D341Med (cell line): Measurements from ENCODE around the gene RREB1.

Experiments used
- DNase-seq: peaks from one replicate; pipeline ENCODE4 v3.0.0; 2012; ENCODE audit warnings: low spot score

RREB1 gene

GRCh38 chr6:7193122-7193521 lies 85.4 kb downstream of the RREB1 start:
- DNase-seq: no peak

- DNase-seq: no peak
Observed at GRCh38 chr6:7194657-7195056, 86.9 kb downstream of the RREB1 start.

- DNase-seq: no peak
Observed at GRCh38 chr6:7195339-7196018, 87.7 kb downstream of the RREB1 start.

- DNase-seq: no peak
Observed at GRCh38 chr6:7196019-7196402, 88.2 kb downstream of the RREB1 start.

GRCh38 chr6:7196685-7197283 lies 89.0 kb downstream of the RREB1 start:
- no peak for DNase-seq

- no peak for DNase-seq
Observed at GRCh38 chr6:7197747-7198146, 90.0 kb downstream of the RREB1 start.

GRCh38 chr6:7198833-7199800 lies 91.4 kb downstream of the RREB1 start:
- no peak for DNase-seq

GRCh38 chr6:7200598-7201443 lies 93.1 kb downstream of the RREB1 start:
- no peak for DNase-seq

- no peak for DNase-seq
Observed at GRCh38 chr6:7201444-7201731, 93.6 kb downstream of the RREB1 start.

GRCh38 chr6:7201732-7202541 lies 94.2 kb downstream of the RREB1 start:
- DNase-seq: no peak

GRCh38 chr6:7202950-7203349 lies 95.2 kb downstream of the RREB1 start:
- no peak for DNase-seq

- DNase-seq: no peak
Observed at GRCh38 chr6:7203939-7204338, 96.2 kb downstream of the RREB1 start.

- no peak for DNase-seq
Observed at GRCh38 chr6:7204726-7205125, 97.0 kb downstream of the RREB1 start.

- no peak for DNase-seq
Observed at GRCh38 chr6:7207720-7208119, 100.0 kb downstream of the RREB1 start.

- DNase-seq: no peak
Observed at GRCh38 chr6:7213416-7213815, 105.7 kb downstream of the RREB1 start.

GRCh38 chr6:7214468-7214867 lies 106.7 kb downstream of the RREB1 start:
- DNase-seq: no peak

- DNase-seq: no peak
Observed at GRCh38 chr6:7215131-7215530, 107.4 kb downstream of the RREB1 start.

- DNase-seq: no peak
Observed at GRCh38 chr6:7215798-7216231, 108.1 kb downstream of the RREB1 start.

GRCh38 chr6:7216941-7217621 lies 109.3 kb downstream of the RREB1 start:
- DNase-seq: no peak

GRCh38 chr6:7218406-7218988 lies 110.7 kb downstream of the RREB1 start:
- no peak for DNase-seq
